HEK293 (cell line): ENCODE data around the gene IGFALS.

Experiments
- CTCF ChIA-PET: fragments of 350-600 bp; formaldehyde crosslinking; extraction: SDS; loops from one replicate; lab custom pipeline; 2021; ENCODE audit warnings: antibody characterized with exemption; lab: Yijun Ruan, JAX
- POLR2A ChIA-PET: fragments of 300-600 bp; formaldehyde crosslinking; extraction: SDS; loops from one replicate; lab custom pipeline; 2020; ENCODE audit warnings: antibody characterized with exemption, inconsistent platforms; lab: Yijun Ruan, JAX
- H3K27ac ChIP-seq: fragments of 200-500 bp; sonication (Bioruptor generic); 2 replicates; pipeline ENCODE4 v1.5.1; 2014; ENCODE audit warnings: low read depth, low read length, control low read depth, inconsistent platforms; ENCODE audit errors: extremely low read depth
- H3K36me3 ChIP-seq, 2 experiments: fragments of 200-500 bp in 1 of 2; sonication (Bioruptor generic) in 1 of 2; 1 replicate in 1 of 2; 2 replicates in 1 of 2; pipeline ENCODE4 v1.5.1; 2014 to 2017; ENCODE audit warnings: inconsistent platforms in 2 of 2, low read length in 2 of 2; ENCODE audit not compliant: control insufficient read depth in 2 of 2, insufficient read depth in 1 of 2
- H3K4me1 ChIP-seq: fragments of 200-500 bp; sonication (Bioruptor generic); 2 replicates; pipeline ENCODE4 v1.5.1; 2014; ENCODE audit warnings: mild to moderate bottlenecking, low read length, inconsistent platforms; ENCODE audit not compliant: control insufficient read depth, insufficient read depth
- H3K4me3 ChIP-seq: 2 replicates; pipeline ENCODE4 v1.5.1; 2011; ENCODE audit warnings: low read depth, mild to moderate bottlenecking, control low read depth, low read length, moderate library complexity
- H3K9me3 ChIP-seq: fragments of 200-500 bp; sonication (Bioruptor generic); 2 replicates; pipeline ENCODE4 v1.5.1; 2014; ENCODE audit warnings: low read depth, low read length, inconsistent platforms; ENCODE audit not compliant: control insufficient read depth, insufficient read depth
- KLF10 ChIP-seq: fragments of 450-650 bp; IDR thresholded peaks from 2 replicates; pipeline ENCODE4 v1.5.1; 2018; ENCODE audit warnings: missing biosample characterization, mild to moderate bottlenecking, missing genetic modification characterization
- KLF16 ChIP-seq: fragments of 450-650 bp; formaldehyde crosslinking; IDR thresholded peaks from 2 replicates; pipeline ENCODE4 v1.5.1; 2017; ENCODE audit warnings: missing biosample characterization, missing genetic modification characterization
- KLF9 ChIP-seq: fragments of 450-650 bp; formaldehyde crosslinking; IDR thresholded peaks from 2 replicates; pipeline ENCODE4 v1.5.1; 2016; ENCODE audit warnings: missing biosample characterization, missing genetic modification characterization, low read depth
- SP7 ChIP-seq: fragments of 450-650 bp; formaldehyde crosslinking; IDR thresholded peaks from 2 replicates; pipeline ENCODE4 v1.5.1; 2016; ENCODE audit warnings: missing biosample characterization, missing genetic modification characterization
- YY2 ChIP-seq: fragments of 450-650 bp; formaldehyde crosslinking; IDR thresholded peaks from 2 replicates; pipeline ENCODE4 v1.5.1; 2016; ENCODE audit warnings: missing biosample characterization, missing genetic modification characterization
- ZBTB20 ChIP-seq: fragments of 450-650 bp; formaldehyde crosslinking; IDR thresholded peaks from 2 replicates; pipeline ENCODE4 v1.5.1; 2016; ENCODE audit warnings: missing biosample characterization, missing genetic modification characterization
- ZBTB48 ChIP-seq: fragments of 450-650 bp; formaldehyde crosslinking; IDR thresholded peaks from 2 replicates; pipeline ENCODE4 v1.5.1; 2016; ENCODE audit warnings: missing biosample characterization, missing genetic modification characterization
- ZNF169 ChIP-seq: fragments of 450-650 bp; formaldehyde crosslinking; IDR thresholded peaks from 2 replicates; pipeline ENCODE4 v1.5.1; 2016; ENCODE audit warnings: missing biosample characterization, missing genetic modification characterization
- ZNF221 ChIP-seq: fragments of 450-650 bp; formaldehyde crosslinking; IDR thresholded peaks from 2 replicates; pipeline ENCODE4 v1.5.1; 2017; ENCODE audit warnings: missing biosample characterization, missing genetic modification characterization, borderline replicate concordance
- ZNF23 ChIP-seq: fragments of 450-650 bp; formaldehyde crosslinking; IDR thresholded peaks from 2 replicates; pipeline ENCODE4 v1.5.1; 2016; ENCODE audit warnings: missing biosample characterization, missing genetic modification characterization, borderline replicate concordance
- ZNF394 ChIP-seq: fragments of 450-650 bp; formaldehyde crosslinking; IDR thresholded peaks from 2 replicates; pipeline ENCODE4 v1.5.1; 2016; ENCODE audit warnings: missing biosample characterization, missing genetic modification characterization, mild to moderate bottlenecking, moderate library complexity, borderline replicate concordance
- ZNF416 ChIP-seq: fragments of 450-650 bp; formaldehyde crosslinking; IDR thresholded peaks from 2 replicates; pipeline ENCODE4 v1.5.1; 2016; ENCODE audit warnings: missing biosample characterization, missing genetic modification characterization
- ZNF600 ChIP-seq: fragments of 450-650 bp; formaldehyde crosslinking; IDR thresholded peaks from 2 replicates; pipeline ENCODE4 v1.5.1; 2016; ENCODE audit warnings: missing biosample characterization, missing genetic modification characterization
- ZNF624 ChIP-seq: fragments of 450-650 bp; formaldehyde crosslinking; IDR thresholded peaks from 2 replicates; pipeline ENCODE4 v1.5.1; 2017; ENCODE audit warnings: missing biosample characterization, missing genetic modification characterization
- ZNF670 ChIP-seq: fragments of 450-650 bp; formaldehyde crosslinking; IDR thresholded peaks from 2 replicates; pipeline ENCODE4 v1.5.1; 2016; ENCODE audit warnings: missing biosample characterization, missing genetic modification characterization, low read depth
- ZNF677 ChIP-seq: fragments of 450-650 bp; IDR thresholded peaks from 2 replicates; pipeline ENCODE4 v1.5.0; 2018; ENCODE audit warnings: missing biosample characterization, mild to moderate bottlenecking, missing genetic modification characterization, moderate library complexity
- ZNF830 ChIP-seq: fragments of 450-650 bp; IDR thresholded peaks from 2 replicates; pipeline ENCODE4 v1.5.0; 2018; ENCODE audit warnings: missing biosample characterization, missing genetic modification characterization, low read depth, mild to moderate bottlenecking, moderate library complexity
- ZXDB ChIP-seq: fragments of 450-650 bp; formaldehyde crosslinking; IDR thresholded peaks from 2 replicates; pipeline ENCODE4 v1.5.1; 2016; ENCODE audit warnings: missing biosample characterization, missing genetic modification characterization
- TF ChIP-seq, protein P1 (sequence below): fragments of 450-650 bp; formaldehyde crosslinking; IDR thresholded peaks from 2 replicates; pipeline ENCODE4 v1.5.1; 2016; ENCODE audit warnings: missing biosample characterization, missing genetic modification characterization
- TF ChIP-seq, protein P2 (sequence below): fragments of 450-650 bp; formaldehyde crosslinking; IDR thresholded peaks from 2 replicates; pipeline ENCODE4 v1.5.1; 2016; ENCODE audit warnings: missing biosample characterization, missing genetic modification characterization
- TF ChIP-seq, protein P3 (sequence below): fragments of 450-650 bp; formaldehyde crosslinking; IDR thresholded peaks from 2 replicates; pipeline ENCODE4 v1.5.1; 2016; ENCODE audit warnings: missing biosample characterization, missing genetic modification characterization, low read depth
- TF ChIP-seq, protein P4 (sequence below): fragments of 450-650 bp; formaldehyde crosslinking; IDR thresholded peaks from 2 replicates; pipeline ENCODE4 v1.5.1; 2017; ENCODE audit warnings: missing biosample characterization, missing genetic modification characterization

IGFALS gene

GRCh38 chr16:1822801-1823200 is 29.3 kb upstream of the IGFALS start:
- TF ChIP-seq ZNF600 = no peak
- no peak for TF ChIP-seq ZXDB (tag by site-specific recombination)
- TF ChIP-seq, protein P1, sequence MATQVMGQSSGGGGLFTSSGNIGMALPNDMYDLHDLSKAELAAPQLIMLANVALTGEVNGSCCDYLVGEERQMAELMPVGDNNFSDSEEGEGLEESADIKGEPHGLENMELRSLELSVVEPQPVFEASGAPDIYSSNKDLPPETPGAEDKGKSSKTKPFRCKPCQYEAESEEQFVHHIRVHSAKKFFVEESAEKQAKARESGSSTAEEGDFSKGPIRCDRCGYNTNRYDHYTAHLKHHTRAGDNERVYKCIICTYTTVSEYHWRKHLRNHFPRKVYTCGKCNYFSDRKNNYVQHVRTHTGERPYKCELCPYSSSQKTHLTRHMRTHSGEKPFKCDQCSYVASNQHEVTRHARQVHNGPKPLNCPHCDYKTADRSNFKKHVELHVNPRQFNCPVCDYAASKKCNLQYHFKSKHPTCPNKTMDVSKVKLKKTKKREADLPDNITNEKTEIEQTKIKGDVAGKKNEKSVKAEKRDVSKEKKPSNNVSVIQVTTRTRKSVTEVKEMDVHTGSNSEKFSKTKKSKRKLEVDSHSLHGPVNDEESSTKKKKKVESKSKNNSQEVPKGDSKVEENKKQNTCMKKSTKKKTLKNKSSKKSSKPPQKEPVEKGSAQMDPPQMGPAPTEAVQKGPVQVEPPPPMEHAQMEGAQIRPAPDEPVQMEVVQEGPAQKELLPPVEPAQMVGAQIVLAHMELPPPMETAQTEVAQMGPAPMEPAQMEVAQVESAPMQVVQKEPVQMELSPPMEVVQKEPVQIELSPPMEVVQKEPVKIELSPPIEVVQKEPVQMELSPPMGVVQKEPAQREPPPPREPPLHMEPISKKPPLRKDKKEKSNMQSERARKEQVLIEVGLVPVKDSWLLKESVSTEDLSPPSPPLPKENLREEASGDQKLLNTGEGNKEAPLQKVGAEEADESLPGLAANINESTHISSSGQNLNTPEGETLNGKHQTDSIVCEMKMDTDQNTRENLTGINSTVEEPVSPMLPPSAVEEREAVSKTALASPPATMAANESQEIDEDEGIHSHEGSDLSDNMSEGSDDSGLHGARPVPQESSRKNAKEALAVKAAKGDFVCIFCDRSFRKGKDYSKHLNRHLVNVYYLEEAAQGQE = no peak
- TF ChIP-seq ZNF169 (tag by site-specific recombination) = no peak
- TF ChIP-seq ZBTB20 = no peak
- TF ChIP-seq KLF9 (tag by site-specific recombination) = no peak
- TF ChIP-seq, protein P2, sequence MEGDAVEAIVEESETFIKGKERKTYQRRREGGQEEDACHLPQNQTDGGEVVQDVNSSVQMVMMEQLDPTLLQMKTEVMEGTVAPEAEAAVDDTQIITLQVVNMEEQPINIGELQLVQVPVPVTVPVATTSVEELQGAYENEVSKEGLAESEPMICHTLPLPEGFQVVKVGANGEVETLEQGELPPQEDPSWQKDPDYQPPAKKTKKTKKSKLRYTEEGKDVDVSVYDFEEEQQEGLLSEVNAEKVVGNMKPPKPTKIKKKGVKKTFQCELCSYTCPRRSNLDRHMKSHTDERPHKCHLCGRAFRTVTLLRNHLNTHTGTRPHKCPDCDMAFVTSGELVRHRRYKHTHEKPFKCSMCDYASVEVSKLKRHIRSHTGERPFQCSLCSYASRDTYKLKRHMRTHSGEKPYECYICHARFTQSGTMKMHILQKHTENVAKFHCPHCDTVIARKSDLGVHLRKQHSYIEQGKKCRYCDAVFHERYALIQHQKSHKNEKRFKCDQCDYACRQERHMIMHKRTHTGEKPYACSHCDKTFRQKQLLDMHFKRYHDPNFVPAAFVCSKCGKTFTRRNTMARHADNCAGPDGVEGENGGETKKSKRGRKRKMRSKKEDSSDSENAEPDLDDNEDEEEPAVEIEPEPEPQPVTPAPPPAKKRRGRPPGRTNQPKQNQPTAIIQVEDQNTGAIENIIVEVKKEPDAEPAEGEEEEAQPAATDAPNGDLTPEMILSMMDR (tag by site-specific recombination) = no peak
- TF ChIP-seq ZNF394 (tag by site-specific recombination) = no peak
- no peak for TF ChIP-seq ZNF830 (tag by site-specific recombination)
- no peak for TF ChIP-seq KLF16 (tag by site-specific recombination)
- TF ChIP-seq ZBTB48 = no peak
- TF ChIP-seq ZNF221 (tag by site-specific recombination) = no peak
- no peak for TF ChIP-seq ZNF23 (tag by site-specific recombination)
- TF ChIP-seq KLF10 (tag by site-specific recombination) = no peak
- no peak for TF ChIP-seq YY2 (tag by site-specific recombination)
- H3K4me1 ChIP-seq = no peaks in the 10 kb centered on the region
- no peak overlapping the region for H3K27ac ChIP-seq
- no peaks in the 10 kb centered on the region for H3K9me3 ChIP-seq
- CTCF ChIA-PET = no interaction called here
- POLR2A ChIA-PET = no interaction called here
- no peak overlapping the region for H3K4me3 ChIP-seq
- peaks cover 0 to 43% of the 10 kb centered on the region in 2 experiments; a peak in 2 of 3 replicates for H3K36me3 ChIP-seq

DNA sequence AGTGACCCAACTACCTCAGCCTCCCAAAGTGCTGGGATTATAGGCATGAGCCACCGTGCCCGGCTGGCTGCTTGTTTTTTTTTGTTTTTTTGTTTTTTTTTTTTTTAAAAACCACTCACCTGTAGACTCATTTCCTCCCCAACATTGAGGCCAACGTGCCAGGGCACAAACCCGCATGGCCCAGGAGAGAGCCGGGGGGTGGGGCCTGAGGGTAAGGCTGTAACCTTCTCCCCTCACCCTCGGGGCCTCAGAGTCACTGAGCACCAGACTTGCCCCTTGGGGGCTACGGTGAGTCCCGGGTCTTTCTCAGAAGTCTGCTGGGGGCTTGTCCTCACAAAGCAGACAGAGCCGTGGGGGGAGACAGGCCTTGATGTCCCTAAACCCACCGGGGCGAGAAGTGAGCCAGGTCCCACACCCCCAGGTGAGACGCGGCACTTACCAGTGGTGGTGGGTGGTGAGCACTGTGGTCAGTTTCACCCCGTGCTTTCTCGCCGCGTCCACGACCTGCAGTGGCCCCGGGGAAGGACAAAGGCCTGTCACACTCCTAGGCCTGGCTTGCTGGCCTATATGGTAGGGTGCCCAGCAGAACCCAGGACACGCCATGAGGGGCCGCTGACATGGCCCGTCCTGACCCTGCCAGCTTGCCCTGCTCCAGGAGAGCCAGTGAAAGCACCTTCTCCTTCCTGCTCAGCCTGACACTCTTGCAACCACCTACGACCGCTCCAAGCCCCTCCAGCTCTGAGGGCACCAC is 28.5 kb upstream of the IGFALS start:
- ChIA-PET CTCF (no interaction called here), POLR2A (no interaction called here)
- TF ChIP-seq ZNF677 = no peak
- no peak for TF ChIP-seq ZNF416 (tag by site-specific recombination)
- TF ChIP-seq ZNF670 (tag by site-specific recombination) = no peak
- Histone ChIP-seq H3K4me1 (no peaks in the 10 kb centered on the region), H3K9me3 (no peaks in the 10 kb centered on the region), H3K4me3 (no peak overlapping the region), H3K27ac (no peak overlapping the region), H3K36me3 (peaks cover 0 to 51% of the 10 kb centered on the region in 2 experiments; a peak in 2 of 3 replicates)

GRCh38 chr16:1820946-1821290 is 27.4 kb upstream of the IGFALS start:
- Histone ChIP-seq H3K4me3 (no peak overlapping the region), H3K36me3 (peaks cover 0 to 60% of the 10 kb centered on the region in 2 experiments; a peak in 2 of 3 replicates), H3K4me1 (no peaks in the 10 kb centered on the region), H3K9me3 (no peaks in the 10 kb centered on the region), H3K27ac (no peak overlapping the region)
- CTCF ChIA-PET = no interaction called here
- TF ChIP-seq, protein P3, sequence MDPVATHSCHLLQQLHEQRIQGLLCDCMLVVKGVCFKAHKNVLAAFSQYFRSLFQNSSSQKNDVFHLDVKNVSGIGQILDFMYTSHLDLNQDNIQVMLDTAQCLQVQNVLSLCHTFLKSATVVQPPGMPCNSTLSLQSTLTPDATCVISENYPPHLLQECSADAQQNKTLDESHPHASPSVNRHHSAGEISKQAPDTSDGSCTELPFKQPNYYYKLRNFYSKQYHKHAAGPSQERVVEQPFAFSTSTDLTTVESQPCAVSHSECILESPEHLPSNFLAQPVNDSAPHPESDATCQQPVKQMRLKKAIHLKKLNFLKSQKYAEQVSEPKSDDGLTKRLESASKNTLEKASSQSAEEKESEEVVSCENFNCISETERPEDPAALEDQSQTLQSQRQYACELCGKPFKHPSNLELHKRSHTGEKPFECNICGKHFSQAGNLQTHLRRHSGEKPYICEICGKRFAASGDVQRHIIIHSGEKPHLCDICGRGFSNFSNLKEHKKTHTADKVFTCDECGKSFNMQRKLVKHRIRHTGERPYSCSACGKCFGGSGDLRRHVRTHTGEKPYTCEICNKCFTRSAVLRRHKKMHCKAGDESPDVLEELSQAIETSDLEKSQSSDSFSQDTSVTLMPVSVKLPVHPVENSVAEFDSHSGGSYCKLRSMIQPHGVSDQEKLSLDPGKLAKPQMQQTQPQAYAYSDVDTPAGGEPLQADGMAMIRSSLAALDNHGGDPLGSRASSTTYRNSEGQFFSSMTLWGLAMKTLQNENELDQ (tag by site-specific recombination) = no peak
- TF ChIP-seq SP7 (tag by site-specific recombination) (no peak), ZNF624 (no peak)
- TF ChIP-seq, protein P4, sequence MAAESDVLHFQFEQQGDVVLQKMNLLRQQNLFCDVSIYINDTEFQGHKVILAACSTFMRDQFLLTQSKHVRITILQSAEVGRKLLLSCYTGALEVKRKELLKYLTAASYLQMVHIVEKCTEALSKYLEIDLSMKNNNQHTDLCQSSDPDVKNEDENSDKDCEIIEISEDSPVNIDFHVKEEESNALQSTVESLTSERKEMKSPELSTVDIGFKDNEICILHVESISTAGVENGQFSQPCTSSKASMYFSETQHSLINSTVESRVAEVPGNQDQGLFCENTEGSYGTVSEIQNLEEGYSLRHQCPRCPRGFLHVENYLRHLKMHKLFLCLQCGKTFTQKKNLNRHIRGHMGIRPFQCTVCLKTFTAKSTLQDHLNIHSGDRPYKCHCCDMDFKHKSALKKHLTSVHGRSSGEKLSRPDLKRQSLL (tag by site-specific recombination) = no peak
- POLR2A ChIA-PET = interaction anchor here (1.6 kb wide), 1 partner anchor 28 kb away, joined by 4 read pairs; the partner anchor contains the start of gene IGFALS
